HG02852 (cell line): ENCODE data around the gene B3GAT2.

ENCODE experiments used
- ATAC-seq: cut with Tn5 transposase; IDR thresholded peaks from one replicate; pipeline ENCODE4 v1.9.1; 2021; ENCODE audit warnings: mild to moderate bottlenecking, moderate library complexity; ENCODE audit not compliant: unreplicated experiment

B3GAT2 gene

DNA sequence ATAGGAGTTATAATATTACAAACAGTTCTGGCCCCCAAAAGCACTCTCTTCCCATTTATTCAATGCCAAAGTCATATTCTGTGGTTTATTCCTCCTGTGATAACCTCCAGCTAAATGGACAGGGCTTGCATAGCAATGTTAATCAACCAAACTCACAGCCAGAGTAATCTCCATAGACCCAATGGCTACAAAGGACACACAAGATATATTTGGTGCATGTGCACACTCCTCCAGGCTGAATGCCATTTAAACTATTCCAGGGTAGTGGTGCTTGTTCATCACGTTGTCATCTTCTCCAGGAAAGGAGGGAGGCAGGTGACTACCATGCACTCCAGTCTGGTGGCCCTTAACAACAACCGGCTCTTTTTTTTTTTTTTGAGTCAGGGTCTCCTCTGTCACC, 56.8 kb downstream of the B3GAT2 start:
- ATAC-seq, result no peak

DNA sequence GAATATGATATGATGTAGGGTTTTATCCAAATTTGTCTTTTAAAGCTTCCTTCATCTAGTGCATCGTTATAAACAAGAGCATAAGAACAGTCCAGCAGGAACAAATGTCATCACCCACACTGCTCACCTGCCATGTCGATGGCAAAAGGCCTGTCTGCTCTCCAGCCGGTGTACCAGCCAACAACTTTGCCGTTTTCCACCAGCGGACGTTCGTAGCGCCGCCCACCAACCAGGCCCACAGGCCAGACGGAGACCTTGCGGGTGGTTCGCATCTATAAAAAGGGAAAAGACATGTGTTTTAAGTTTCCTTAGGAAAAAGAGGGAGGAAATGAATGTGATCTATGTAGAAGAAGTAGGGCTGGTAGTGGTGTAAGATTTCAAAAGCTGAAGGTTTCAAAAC, 62.9 kb downstream of the B3GAT2 start:
- ATAC-seq, result no peak

DNA sequence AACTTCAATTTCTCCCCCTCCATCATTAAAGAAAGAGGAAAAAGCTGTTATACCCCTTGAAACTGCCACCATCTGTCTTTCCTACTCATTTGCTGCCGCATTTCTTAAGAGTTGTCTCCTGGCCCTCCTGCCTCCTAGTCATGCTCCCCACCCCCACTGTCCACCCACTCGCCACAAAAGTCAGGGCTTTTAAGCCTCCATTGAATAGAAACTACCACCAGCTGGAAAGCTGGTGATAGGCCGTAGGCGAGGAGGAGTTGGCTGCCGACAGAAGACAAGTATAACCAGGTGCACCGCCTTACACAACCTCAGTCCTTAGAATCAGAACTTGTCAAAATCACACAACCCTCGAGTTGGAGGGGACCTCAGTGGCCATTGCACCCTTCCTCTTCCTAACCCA, 67.6 kb downstream of the B3GAT2 start:
- no peak for ATAC-seq

DNA sequence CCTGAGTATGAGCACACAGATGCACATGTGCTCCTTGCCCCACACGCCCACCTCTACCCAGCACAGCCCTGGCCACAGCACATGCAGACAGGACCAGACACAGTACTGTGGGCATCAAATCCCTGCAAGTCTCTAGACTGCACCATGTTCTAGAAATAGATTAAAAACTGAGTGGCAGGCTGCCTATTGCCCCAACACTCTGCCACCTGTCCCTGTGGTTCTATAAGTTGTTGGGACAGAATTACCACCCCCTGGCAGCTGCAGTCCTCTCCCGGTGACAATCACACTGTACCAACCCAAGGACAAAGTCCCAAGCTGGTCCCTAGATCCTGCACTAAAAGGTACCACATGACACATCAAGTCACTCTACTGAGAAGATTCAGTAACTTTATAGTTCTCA, 70.2 kb downstream of the B3GAT2 start:
- no peak for ATAC-seq

DNA sequence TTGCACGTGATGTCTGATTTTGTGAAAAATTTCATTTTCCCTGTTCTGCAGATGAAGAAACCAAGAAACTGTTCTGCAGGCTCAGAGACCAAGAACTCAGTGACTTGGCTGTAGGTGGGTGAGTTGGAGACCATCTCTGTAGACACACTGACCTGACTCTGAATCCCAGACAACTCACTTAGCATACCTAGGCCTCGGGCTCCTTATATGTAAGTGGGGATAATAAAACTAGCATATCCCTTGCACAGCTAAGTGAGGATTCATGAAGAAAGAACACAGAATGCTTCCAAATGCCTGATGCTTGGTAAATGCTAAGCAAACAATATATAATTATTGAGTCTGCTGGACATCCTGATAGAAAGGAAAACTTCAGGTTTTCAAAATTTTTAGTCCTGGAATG, 70.8 kb downstream of the B3GAT2 start:
- ATAC-seq, result no peak

DNA sequence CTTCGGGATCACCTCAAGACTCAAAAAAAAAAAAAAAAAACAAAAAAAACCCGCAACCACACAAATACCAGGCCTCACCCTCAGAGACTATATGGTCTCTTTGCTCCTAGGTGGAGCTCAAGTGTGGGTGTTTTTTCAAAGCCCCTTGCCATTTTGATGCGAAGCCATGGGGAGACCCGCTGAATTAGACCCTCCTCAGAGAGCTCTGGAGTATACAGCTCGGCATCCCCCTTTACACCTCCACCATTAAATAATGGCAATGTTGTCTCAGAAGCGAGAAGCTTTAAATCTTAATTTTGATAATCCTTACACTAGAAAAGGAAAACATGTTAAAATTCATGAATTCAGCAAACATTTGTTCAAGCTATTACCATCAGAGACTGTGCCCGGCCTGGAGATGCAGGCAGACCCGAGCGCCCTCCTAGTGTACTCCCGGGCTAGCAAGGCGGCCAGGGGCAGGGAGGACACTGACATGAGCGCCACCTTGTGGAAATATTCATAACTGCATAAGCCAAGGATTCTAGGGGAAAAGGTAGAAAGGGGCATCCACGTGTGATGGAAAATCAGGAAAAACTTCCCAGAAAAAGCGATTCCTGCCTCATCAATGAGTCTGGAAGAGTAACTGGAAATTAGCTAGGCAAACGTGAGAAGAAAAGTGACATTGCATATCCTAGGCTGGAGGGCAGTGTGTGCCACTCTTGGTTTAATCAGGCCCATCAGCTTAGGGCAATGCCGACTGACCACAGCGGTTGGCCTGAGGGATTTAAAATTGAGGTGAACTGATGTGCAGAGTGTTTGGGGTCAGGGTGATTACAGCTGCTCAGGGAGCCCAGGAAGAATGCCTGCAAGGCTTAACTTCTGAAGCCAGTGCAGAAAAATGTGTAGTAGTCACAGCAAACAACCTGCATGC, 72.5 kb downstream of the B3GAT2 start:
- ATAC-seq, result peak; percentile 78

DNA sequence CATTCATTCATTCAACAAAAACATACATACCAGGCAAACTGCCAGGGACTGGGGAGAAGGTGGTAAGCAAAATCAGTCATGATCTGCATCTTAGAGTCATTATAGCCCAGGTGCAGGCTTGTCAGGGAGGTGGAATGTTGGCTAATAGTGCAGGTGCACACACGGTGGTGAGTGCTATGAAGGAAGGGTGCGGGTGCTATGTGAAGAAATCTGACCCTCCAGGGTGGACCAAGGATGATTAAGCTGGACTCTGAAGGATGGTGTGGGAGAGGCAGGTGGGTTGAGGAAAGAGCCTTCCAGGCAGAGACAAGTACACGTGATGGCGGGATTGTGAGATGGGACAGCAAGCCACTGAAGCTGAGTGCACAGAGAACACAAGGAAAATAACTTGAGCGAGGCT, 77.4 kb downstream of the B3GAT2 start:
- ATAC-seq, result no peak

DNA sequence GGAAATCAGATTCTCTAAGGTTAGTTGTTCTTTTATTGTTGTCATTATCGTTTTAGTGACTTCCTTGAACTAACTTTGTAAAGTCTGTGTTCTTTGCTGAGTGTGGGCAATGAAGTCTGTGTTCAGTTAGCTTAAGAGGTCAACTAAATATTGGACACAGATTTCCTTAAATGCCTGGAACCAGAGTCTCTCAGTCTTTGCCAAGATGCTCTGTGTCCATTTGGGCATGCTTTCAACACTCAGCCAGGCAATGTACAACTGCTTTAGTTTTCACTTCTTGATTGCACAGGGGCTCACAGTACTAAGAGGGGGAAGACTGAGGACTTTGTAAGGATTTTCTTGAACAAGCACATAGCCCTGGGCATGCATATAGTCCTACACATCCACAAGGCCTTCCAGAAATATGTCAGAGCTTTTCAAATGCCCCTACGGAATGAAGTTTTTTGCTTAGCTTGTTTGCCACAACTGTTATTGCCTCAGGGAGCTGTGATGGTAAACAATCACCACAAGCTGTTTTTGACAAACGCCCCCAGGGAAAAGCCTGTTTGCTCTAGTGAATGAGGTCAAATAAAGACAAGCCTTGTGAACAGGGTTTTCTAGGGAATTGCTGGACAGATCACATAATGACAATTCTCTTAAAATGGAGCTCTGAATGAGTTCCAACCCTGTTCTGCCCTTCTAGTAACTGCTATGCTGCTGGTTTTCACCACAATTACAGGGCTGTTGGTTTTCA, 82.5 kb downstream of the B3GAT2 start:
- no peak for ATAC-seq

DNA sequence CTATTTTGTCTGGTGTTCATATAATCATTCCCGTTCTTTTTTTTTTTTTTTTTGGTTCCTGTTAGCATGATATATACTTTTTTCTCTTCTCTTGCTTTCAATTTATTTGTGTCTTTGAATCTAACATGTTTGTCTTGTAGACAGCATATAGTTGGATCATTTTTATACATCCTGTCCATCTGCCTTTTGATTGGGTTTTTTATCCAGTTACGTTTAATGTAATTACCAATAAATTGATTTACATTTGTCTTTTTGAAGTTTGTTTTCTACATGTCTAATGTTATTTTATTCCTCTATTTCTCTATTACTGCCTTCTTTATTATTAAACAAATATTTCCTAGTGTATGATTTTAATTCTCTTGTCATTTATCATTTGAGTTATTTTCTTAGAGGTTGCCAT, 84.4 kb downstream of the B3GAT2 start:
- ATAC-seq, result no peak

DNA sequence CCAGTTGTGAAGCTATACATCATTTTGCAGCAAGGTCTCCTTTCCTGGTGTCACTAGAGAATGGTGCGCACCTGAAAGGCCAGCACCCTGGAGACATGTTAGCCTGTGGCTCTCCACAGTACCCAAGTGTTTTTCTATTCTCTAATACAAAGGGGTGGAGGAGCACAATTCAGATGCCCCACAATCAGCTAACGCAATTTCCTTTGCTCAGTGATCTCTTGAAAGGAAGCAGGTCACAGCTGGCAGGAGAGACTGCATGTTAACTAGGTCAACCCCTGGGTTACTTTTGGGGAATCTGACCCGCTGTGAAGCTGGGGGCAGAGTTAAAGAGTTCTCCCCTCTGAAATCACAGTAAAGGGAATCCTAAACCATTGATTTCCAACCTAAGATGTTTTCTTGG, 92.5 kb downstream of the B3GAT2 start:
- ATAC-seq, result no peak

DNA sequence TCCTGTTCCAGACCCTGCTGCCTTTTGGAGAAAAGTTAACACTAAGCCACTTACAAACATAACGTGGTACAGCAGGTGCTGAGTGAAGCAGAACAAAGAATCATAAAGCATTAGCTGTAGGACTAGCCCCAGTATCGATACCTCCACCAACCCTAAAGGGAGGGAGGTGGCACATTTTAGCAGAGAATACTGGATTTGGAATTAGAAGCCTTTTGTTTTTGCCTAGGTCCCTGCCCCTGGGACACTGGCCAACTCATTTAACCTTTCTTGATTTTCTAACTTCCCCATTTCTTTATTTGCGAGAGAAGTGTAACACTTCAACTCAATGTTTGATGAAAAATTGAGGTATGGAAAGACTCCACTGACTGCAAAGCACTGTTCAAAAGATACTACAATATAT, 93.5 kb downstream of the B3GAT2 start:
- no peak for ATAC-seq

DNA sequence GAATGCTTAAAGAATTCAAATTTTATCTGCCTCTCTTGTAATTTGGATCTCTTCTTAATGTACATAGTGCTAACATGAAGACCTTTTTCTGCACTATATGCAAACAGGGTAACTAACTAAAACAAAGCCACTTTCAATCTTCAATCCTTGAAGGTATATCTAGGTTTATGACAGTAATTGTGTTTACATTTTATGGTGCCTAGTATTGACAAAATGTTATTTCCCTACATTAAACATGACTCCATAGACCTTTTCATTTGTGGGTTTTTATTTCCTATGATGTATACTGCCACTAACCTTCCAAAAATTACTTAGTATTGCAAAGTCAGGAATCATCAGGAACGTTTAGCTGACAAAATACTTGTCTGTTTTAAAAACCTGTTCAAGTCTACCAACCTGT, 95.9 kb downstream of the B3GAT2 start:
- no peak for ATAC-seq

DNA sequence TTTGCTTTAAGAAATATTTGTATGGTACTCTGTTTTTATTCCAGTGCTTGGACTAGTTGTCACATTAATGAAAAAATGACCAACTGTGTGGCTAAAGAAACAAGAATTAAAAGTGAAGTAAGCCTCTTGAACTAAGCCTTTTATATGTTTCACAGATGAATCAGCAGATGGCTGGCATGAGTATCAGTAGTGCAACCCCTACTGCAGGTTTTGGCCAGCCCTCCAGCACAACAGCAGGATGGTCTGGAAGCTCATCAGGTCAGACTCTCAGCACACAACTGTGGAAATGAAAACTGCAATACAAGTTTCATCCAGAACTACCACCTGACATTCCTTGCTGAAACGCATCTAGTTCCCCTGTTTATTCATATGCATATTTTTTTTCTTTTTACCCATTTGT, 96.8 kb downstream of the B3GAT2 start:
- ATAC-seq, result no peak

DNA sequence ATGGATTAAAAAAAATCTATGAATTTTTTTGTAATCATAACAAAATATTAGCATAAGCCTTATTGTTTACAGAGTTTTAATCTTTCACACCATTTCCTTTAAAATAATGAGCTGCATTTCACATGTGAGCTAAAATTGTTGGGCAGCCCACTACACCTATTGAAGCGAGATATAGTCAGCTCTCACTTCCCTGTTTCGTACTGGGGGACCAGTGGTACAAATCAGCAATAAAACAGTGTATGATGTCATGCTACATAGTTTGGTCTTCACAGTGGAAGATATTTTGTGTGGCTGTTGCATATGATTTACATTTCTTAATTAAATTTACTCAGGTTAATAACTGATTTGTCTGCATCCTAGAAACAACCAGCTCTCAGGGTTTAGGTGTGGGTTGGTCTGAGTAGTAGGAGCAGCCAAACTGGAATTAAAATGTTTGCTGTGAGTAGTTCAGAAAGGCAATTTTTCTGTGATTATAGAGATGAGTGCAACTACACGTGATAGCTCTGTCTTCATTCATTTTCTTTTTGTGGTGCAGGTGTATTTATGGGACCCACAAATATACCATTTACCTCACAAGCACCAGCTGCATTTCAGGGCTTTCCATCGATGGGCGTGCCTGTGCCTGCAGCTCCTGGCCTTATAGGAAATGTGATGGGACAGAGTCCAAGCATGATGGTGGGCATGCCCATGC, 99.3 kb downstream of the B3GAT2 start:
- ATAC-seq, result peak; percentile 100

DNA sequence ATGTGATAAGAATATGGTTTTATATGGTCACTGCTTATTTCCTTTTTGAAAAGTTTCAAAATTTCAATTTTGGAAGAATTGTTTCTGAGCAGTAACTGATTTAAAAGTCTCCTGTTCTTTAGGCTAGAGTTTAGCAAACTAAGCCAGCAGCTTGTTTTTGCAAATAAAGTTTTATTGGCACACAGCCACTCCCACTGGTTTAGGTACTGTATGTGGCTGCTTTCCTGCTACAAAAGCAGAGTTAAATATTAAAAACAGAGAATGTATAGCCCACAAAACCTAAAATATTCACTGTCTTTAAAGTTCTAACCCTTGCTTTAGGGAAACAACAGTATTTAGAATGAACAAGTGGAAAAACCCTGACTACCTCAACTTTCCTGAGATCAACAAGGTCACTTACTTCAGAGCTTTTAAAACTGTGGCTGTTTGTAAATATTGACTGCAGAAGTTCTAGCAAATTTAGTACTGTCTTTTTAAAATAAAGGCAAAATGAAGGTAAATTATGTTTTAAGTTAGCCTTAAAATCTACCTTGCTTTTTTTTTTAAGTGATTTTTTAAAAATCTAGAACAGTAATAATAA, 104.1 kb downstream of the B3GAT2 start:
- ATAC-seq, result no peak

DNA sequence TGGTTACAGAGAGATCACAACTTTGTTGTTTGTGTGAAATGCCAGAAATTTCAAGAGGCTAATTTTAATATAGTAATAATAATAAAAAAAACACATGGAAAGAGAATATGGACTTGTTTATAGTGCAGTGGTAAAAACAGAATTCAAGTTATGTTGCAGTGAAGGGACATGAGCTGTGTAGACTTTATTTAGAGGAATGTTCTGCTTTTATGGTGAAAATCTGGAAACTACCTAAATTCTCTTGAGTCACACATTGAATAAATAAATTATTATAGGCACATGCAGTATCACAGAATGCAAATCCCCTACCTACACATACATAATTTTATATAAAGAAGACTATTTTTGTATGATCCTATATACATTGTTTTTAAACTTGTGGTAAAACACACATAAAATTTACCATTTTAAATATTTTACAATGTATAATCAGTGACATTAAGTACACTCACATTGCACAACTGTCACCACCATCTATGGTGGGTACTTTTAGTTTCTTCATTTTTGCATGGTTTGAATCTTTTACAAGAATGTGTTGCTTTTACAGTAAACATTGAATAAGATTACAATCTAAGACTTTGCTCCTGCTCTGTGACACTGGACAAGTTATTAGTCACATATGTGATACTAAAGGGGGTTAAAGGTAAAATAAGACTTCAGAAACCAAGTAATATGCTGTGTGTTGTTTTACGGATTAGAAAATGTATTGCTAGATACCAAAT, 107.4 kb downstream of the B3GAT2 start:
- no peak for ATAC-seq

DNA sequence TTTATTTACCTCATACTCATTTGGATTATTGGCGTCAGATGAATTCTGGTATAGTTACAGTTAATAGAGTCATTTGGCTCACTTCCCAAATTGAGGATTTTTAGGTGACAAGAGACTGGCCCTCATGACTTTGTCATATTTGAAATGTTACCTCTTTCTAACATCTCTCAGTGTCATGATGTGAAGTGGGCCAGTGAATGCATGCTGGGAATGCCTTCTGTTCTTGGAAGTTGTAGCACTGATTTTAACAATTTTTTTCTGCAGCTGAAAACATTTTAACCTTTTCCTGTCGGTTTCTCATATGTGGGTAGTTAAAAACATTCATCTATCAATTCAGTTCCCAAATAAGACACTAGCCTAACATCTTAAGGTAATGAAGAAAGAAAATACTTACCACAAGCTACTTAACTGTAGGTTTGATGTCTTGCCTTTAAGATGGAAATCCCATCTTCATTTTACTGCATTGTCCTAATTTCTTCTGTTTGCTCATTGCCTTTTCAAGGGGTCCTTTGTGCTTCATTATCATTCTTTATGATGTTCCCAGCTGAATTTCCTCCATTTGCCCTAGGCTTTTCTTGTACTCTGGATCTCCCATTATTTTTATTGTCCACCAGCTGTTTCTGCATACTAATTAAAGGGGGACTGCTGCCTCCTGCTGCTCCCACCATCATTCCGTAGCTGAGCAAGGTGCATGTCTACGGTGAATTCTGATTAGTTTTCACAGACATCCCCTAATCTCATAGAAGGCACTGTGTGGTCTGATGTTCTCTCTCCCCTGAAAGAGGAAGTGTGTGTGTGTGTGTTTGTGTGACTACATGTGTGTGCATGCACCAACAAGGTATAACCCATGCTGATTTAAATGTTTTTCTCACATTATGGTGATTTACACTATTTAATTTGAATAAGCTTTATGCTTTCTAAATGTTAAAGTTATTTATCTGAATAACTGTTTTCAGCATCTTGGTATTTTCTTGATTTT, 109.5 kb downstream of the B3GAT2 start:
- no peak for ATAC-seq

DNA sequence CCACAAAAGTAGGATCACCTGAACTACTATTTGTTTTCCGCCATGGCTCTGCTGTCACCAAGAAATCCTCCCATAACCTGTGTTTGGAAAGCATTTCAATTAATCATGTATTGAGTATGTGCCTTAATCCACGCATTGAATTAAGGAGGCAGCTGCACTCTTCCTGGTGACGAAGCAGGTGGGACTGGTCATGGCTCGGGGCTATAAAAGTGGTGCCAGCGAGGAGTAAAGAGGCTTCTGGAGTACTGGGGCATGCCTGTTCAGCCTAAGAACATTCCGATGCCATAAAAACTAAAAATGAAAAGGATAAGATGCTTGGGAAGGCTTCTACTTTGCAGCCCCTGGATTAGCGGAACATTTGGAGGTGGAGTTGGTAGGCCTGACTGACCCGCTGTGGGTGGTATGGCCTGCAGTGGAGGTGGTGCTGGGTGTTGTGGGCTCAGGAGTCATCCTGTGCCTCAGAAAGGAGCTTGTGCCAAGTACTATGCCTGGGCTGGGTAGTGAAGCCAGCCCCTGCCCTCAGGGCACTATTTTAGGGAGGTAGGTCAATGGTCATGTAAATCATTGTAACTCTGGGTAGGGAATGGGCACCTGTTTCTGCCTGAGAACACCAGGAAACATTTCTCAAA, 110.5 kb downstream of the B3GAT2 start:
- ATAC-seq, result no peak

DNA sequence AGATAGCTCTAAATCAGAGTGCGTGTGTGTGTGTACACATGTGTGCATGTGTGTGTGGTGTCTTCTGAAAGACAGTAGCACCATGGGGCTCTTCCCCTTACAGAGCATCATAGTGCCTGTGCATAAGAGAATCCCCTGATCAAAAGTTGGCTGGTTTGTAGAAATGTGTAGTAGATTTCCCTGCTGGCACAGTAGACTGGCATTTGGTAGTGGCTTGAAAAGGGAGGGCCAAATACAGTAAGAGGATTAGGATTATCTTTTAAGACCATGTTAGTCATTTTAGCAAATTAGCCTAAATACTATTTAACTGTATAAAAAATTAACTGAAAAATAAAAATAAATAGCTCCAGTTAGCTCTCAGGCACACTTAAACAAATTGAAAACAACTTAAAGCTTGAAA, 112.6 kb downstream of the B3GAT2 start:
- ATAC-seq, result no peak
